CD4-positive, alpha-beta T cell treated with Interleukin-6 for 4 hours (primary cell): ENCODE data around the gene TNPO2.
"Not testable (repeated sequence)": the region's sequence is repeated elsewhere in the genome, so short reads cannot be mapped to it uniquely, and the experiment has no call there.

Experiments
- DNase-seq: peaks from one replicate; pipeline ENCODE4 v3.0.0-alpha.2; 2020; ENCODE audit warnings: mixed read lengths

TNPO2 gene

GRCh38 chr19:12736995-12737834 is 13.5 kb upstream of the TNPO2 start, which contains the start of gene GET3:
GET3 (plus strand) TSS chr19:12737497; CDS start chr19:12737506, 9 bp downstream.
- DNase-seq = peak; percentile 78

DNA sequence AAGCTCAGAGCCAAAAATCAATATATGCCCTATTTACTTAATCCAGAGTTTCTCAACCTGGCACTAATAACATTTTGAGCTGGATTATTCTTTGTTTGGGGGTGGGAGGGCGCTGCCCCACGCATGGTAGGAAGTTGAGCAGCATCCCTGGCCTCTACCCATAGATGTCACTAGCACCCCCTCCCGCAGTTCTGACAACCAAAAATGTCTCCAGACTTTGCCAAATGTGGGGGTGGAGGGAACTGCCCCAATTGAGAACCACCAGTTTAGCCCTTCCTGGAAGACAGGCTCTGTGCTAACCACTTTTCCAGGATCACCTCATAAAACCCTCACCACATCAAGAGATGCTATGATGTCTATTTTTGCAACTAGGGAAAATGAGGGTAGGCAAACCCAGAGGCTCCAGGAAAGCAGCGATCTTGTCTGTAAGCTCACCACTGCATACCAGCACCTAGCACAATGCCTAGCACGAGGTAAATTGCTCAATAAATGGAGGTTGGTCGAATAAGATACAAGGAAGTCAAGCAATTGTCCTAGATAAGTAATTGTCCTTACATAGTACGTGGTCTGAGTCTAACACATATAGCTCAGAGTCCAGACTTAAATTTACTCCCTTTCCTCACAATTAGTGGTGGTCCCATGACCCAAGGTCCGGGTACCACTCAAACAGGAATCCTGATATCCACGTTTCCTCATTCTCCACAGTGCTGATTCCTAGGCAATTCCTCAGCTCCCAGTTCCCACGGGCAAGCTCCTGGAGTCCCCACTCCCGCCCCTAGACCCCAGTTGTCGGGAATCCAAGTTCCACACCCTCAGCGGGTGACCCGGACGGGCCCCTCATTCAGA is 9.9 kb upstream of the TNPO2 start:
- peak; percentile 52 for DNase-seq

DNA sequence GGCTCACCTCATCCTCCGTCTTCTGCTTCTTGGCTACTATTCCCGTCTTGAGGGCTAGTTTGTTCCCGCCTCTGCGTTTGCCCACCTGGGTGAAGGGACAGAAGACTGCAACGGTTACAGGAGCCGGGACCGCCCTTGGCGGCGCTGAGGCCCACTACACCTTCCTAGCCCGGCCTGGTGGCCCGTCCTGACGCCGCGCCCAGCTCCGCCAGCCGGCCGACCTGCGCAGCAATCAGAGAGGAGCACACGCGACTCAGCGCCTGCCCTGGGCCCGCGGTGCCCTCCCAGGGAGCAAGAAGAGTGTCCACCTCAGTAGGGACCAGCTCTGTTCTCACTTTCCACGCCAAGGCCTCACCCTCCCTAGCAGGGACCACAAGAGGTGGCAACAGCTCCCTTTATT is 7.6 kb upstream of the TNPO2 start:
- DNase-seq = no peak

DNA sequence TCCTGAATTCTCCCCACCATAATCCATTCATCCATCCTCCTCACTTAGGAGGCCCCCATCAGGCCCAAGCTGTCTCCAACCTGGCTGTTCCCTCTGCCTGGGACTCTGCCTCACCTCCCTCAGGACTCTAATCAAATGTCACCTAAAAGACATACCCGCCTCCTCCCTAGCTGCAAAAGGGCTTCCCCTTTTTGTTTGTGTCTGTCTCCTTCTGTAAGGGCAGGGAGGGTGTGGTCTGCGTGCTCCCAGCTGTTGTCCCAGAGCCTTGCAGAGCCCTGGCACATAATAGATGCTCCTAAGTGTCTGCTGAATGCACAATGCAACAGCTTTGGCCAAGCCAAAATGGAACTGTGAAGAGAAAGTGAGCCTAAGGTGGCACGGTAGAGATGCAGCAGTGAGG is 6.3 kb upstream of the TNPO2 start:
- DNase-seq = no peak

GRCh38 chr19:12727745-12728433 is 4.2 kb upstream of the TNPO2 start:
- DNase-seq = no peak

GRCh38 chr19:12726988-12727316 is 3.2 kb upstream of the TNPO2 start:
- no peak for DNase-seq

- not testable (repeated sequence) for DNase-seq
Observed at GRCh38 chr19:12725612-12726011, 1.9 kb upstream of the TNPO2 start.

DNA sequence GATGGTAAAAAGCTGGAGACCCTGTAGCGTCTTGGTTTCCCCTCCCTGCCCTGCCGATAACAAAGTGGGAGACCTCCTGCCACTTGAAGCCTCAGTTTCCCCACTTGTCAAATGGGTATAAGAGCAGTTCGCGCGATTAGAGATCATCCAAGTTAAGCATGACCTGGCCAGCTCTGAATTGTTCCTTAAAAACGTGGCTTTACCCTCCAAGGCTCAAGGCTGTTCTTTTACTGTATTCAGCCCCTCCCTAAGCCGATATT is 421 bp downstream of the TNPO2 start:
- DNase-seq = no peak

GRCh38 chr19:12722566-12723380 is 959 bp downstream of the TNPO2 start:
- peak; percentile 95 for DNase-seq

GRCh38 chr19:12721656-12722565 is 1.8 kb downstream of the TNPO2 start:
- peak; percentile 59 for DNase-seq

DNA sequence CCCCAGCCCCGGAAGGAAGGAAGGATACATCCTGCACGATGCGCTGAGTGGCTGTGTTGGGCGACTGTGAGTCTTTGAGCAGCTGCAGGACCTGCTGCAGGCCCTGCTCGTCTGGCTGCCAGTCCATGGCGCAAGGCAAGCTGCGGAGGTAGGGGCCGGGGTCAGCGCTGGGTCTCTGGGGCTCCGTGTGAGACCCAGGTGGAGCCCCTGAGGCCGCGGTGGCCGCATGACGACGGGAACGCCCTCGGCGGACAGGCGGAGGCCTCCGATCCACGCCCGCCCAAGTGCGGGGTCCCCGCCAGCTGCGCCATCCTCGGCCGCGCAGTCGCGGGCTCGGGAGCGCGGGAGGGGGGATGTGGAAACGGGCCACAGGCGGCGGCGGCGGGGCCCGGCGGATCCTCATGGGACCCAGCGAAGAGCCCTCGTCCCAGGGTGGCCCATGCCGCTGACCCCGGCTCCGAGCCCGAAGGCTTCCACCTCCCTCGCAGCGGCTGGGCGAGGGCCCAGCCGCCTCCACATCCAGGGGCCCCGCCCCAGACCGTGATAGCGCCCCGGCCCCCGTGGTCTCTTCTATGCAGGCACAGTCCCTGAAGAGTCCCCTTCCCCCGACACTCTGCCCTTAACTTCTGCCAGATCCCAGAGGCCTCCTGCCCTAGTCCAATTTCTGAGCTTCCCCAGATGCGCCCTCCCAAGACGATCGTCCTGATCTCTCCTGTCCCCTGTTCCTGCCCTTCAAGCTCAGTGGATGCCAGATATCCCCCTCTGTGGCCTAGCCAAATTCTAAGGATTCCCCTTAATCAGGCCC is 2.7 kb downstream of the TNPO2 start:
- DNase-seq = peak; percentile 33

- DNase-seq = no peak
Observed at GRCh38 chr19:12720296-12720695, 3.4 kb downstream of the TNPO2 start.

DNA sequence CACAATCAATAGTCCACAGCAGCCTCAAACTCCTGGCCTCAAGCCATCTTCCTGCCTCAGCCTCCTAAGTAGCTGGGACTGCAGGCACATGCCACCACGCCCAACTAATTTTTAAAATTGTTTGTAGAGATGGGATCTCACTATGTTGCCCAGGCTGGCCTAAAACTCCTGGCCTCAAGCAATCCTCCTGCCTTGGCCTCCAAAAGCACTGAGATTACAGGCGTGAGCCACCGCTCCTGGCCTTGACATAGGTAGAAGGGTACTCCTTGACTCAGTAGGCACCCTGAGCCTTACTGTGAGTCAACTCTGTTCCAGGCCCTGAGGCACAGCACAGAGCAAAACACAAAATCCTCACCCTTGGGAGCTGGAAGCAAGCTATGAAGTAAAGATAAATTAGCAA is 7.8 kb downstream of the TNPO2 start:
- no peak for DNase-seq

DNA sequence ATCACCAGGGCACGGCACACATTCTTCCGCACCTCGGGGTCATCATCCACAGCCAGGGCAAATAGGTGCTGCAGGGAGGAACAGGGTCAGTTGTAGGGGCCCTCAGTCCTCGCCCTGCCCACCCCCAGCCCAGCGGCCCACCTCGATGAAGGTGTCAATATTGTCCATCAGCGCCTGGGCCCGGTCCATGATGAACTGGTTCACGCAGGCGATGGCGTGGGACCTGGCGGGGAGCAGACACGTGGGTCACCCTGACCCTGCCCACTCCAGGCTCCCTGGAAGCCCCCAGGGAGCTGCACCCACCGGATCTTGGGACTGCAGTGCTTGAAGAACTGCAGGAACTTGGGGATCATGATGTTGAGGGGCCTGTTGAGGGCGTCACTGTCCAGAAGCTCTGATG is 8.6 kb downstream of the TNPO2 start:
- no peak for DNase-seq

DNA sequence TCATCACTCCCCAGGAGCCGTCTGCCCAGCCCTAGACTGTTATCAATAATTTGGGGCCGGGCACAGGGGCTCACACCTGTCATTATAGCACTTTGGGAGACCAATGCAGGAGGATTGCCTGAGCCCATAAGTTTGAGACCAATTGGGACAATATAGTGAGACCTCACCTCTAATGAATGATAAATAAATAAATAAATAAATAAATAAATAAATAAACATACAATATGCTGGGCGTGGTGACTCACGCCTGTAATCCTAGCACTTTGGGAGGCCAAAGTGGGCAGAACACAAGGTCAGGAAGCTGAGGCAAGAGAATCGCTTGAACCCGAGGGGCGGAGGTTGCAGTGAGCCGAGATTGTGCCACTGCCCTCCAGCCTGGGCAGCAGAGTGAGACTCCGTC is 10.4 kb downstream of the TNPO2 start:
- DNase-seq = not testable (repeated sequence)

- DNase-seq = not testable (repeated sequence)
Observed at GRCh38 chr19:12712077-12712476, 11.7 kb downstream of the TNPO2 start.

GRCh38 chr19:12711187-12711586 is 12.5 kb downstream of the TNPO2 start:
- no peak for DNase-seq

GRCh38 chr19:12708641-12709040 is 15.1 kb downstream of the TNPO2 start:
- DNase-seq = no peak

DNA sequence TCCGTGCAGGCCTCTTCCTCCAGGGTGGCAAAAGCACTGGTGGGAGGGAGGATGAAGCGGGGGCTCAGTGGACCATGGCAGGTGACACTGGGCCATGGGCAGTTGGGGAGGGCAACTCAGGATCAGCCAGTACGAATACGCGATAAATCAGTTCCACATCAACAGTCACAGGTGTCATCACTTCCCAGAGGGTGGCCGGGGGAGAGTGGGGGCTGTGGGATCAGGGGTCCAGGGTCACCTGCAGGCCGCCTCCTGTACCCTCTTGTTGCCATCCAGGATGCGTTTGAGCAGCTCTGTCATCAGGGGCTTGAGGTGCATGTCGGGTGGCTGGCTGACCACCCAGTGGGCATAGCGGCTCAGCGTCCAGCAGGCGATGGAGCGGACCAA is 17.4 kb downstream of the TNPO2 start:
- no peak for DNase-seq

DNA sequence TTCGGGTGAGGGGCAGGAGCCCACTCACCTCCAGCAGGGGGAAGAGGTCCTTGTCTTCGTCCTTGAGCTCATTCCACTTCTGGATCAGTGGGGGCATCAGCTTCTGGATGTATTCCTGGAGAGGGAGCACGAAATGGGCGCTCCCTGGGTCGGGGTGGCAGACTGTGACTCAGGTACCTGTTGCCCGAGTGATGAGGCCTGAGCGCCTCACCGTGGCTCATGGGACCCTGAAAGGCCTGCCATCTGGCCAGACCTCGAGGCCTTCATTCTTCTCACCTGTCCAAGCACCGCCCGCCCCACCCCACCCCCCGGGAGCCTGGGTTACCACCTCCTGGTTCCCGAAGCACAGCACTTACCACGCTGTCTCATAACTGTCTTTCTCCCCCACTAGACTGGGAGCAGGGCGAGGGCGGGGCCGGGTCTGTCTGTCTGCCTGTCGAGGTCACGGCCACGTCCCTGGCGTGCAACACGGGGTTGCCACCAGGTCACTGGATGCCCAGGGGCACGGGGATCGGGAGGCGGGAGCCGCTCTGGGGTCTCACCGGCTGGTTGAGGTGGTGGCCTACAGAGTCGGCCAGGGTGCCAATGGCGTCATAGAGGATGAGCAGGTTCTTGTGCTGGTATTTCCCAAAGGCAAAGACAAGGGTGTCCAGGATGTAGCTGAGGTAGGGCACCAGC is 17.9 kb downstream of the TNPO2 start:
- no peak for DNase-seq
